ENCODE data around the gene WDR70.
"Not testable (repeated sequence)": the region's sequence is repeated elsewhere in the genome, so short reads cannot be mapped to it uniquely, and the experiment has no call there.

- TF ChIP-seq HDGF (IDR thresholded peaks at IDR 0.05; ENCODE audit: borderline replicate concordance); FOXM1 (IDR thresholded peaks at IDR 0.05; ENCODE audit: borderline replicate concordance); NFRKB (IDR thresholded peaks at IDR 0.05); ARNT (IDR thresholded peaks at IDR 0.05); TARDBP (IDR thresholded peaks at IDR 0.05); SP1 (IDR thresholded peaks at IDR 0.05); ELF4 (IDR thresholded peaks at IDR 0.05); LEF1 (IDR thresholded peaks at IDR 0.05; ENCODE audit: borderline replicate concordance); ZNF384 (IDR thresholded peaks at IDR 0.05); L3MBTL2 (conservative IDR thresholded peaks at IDR 0.05); FOXK2 (IDR thresholded peaks at IDR 0.05); BHLHE40 (IDR thresholded peaks at IDR 0.05; ENCODE audit: borderline replicate concordance); SUZ12 (IDR thresholded peaks at IDR 0.05): not testable (repeated sequence)
These were observed 416.2 kb downstream of the WDR70 start for GRCh38 chr5:37795292-37795691.

Measured in HEK293T (cell line).